Type B pancreatic cell (in vitro differentiated cells): ENCODE measurements around the gene CDC42BPA. TPM values are rescaled to one million over a fixed set of nuclear protein-coding genes. Genes with fewer than 3 reads are reported as not detected.

Experiments
- DNase-seq: peaks from one replicate; pipeline ENCODE4 v3.0.0; 2021; ENCODE audit warnings: mixed read lengths; ENCODE audit not compliant: unreplicated experiment; ENCODE audit errors: extremely low spot score
- H3K27ac Mint-ChIP-seq: 2 replicates; pipeline ENCODE4 v1.8.0; 2021; ENCODE audit warnings: mild to moderate bottlenecking, mixed read lengths
- H3K27me3 Mint-ChIP-seq: 2 replicates; pipeline ENCODE4 v1.8.0; 2021; ENCODE audit warnings: mixed read lengths
- H3K36me3 Mint-ChIP-seq: 2 replicates; pipeline ENCODE4 v1.8.0; 2021; ENCODE audit warnings: mixed read lengths
- H3K4me1 Mint-ChIP-seq: one replicate; pipeline ENCODE4 v1.8.0; 2021; ENCODE audit warnings: mixed read lengths; ENCODE audit not compliant: unreplicated experiment
- H3K4me3 Mint-ChIP-seq: 2 replicates; pipeline ENCODE4 v1.8.0; 2021; ENCODE audit warnings: mild to moderate bottlenecking, mixed read lengths
- H3K9me3 Mint-ChIP-seq: 2 replicates; pipeline ENCODE4 v1.8.0; 2021; ENCODE audit warnings: mixed read lengths
- CTCF ChIP-seq: fragments of 200-600 bp; sonication (generic); conservative IDR thresholded peaks from 2 replicates; pipeline ENCODE4 v1.5.0; 2021; ENCODE audit warnings: antibody characterized with exemption, mild to moderate bottlenecking
- total RNA-seq: library from RNA; stranded (reverse); gene quantifications from 2 replicates; pipeline ENCODE4 v1.2.1, GENCODE V29; 2021; ENCODE audit warnings: low replicate concordance

The CDC42BPA gene
- total RNA-seq, 1 donor from 2014 or later: 33.8 TPM

- Mint-ChIP-seq H3K27me3 (no peaks in the 10 kb centered on the region), H3K27ac (no peak overlapping the region), H3K36me3 (peaks cover 22% of the 10 kb centered on the region), H3K4me1 (no peaks in the 10 kb centered on the region), H3K4me3 (no peak overlapping the region), H3K9me3 (no peaks in the 10 kb centered on the region)
- no peak for TF ChIP-seq CTCF
- DNase-seq: no peak
Measured at GRCh38 chr1:227038401-227038800, 279.9 kb downstream of the CDC42BPA start.

- peaks cover 21% of the 10 kb centered on the region for H3K36me3 Mint-ChIP-seq
- no peaks in the 10 kb centered on the region for H3K9me3 Mint-ChIP-seq
- no peak for TF ChIP-seq CTCF
- DNase-seq: no peak
- no peaks in the 10 kb centered on the region for H3K27me3 Mint-ChIP-seq
- no peak overlapping the region for H3K27ac Mint-ChIP-seq
- H3K4me1 Mint-ChIP-seq: no peaks in the 10 kb centered on the region
- H3K4me3 Mint-ChIP-seq: no peak overlapping the region
Measured at GRCh38 chr1:227037121-227037520, 281.2 kb downstream of the CDC42BPA start.

GRCh38 chr1:227035316-227035715 lies 283.0 kb downstream of the CDC42BPA start:
- peaks cover 21% of the 10 kb centered on the region for H3K36me3 Mint-ChIP-seq
- no peak for DNase-seq
- H3K27me3 Mint-ChIP-seq: no peaks in the 10 kb centered on the region
- H3K9me3 Mint-ChIP-seq: no peaks in the 10 kb centered on the region
- no peak overlapping the region for H3K27ac Mint-ChIP-seq
- H3K4me3 Mint-ChIP-seq: no peak overlapping the region
- TF ChIP-seq CTCF: no peak
- H3K4me1 Mint-ChIP-seq: no peaks in the 10 kb centered on the region

- Mint-ChIP-seq H3K36me3 (peaks cover 24% of the 10 kb centered on the region), H3K27me3 (no peaks in the 10 kb centered on the region), H3K4me1 (no peaks in the 10 kb centered on the region), H3K27ac (no peak overlapping the region), H3K9me3 (no peaks in the 10 kb centered on the region), H3K4me3 (no peak overlapping the region)
- DNase-seq: no peak
- TF ChIP-seq CTCF: no peak
Measured at GRCh38 chr1:227033880-227034279, 284.4 kb downstream of the CDC42BPA start.

- Mint-ChIP-seq H3K4me1 (no peaks in the 10 kb centered on the region), H3K4me3 (no peak overlapping the region), H3K9me3 (no peaks in the 10 kb centered on the region), H3K36me3 (peaks cover 17% of the 10 kb centered on the region), H3K27me3 (no peaks in the 10 kb centered on the region), H3K27ac (no peak overlapping the region)
- TF ChIP-seq CTCF: no peak
- no peak for DNase-seq
Measured at GRCh38 chr1:227032396-227032795, 285.9 kb downstream of the CDC42BPA start.

- DNase-seq: no peak
- H3K4me3 Mint-ChIP-seq: no peak overlapping the region
- H3K9me3 Mint-ChIP-seq: peaks cover 7% of the 10 kb centered on the region
- TF ChIP-seq CTCF: no peak
- H3K27ac Mint-ChIP-seq: no peak overlapping the region
- no peaks in the 10 kb centered on the region for H3K27me3 Mint-ChIP-seq
- H3K4me1 Mint-ChIP-seq: no peaks in the 10 kb centered on the region
- H3K36me3 Mint-ChIP-seq: peaks cover 37% of the 10 kb centered on the region
Measured at GRCh38 chr1:227016990-227017389, 301.3 kb downstream of the CDC42BPA start.
